GM13977 (cell line): ENCODE results near the gene DLG2.
"Not testable (repeated sequence)": the region's sequence is repeated elsewhere in the genome, so short reads cannot be mapped to it uniquely, and the experiment has no call there.

Source experiments
- DNase-seq: peaks from one replicate; pipeline ENCODE4 v3.0.0; 2012; ENCODE audit warnings: low spot score
- CTCF ChIP-seq: IDR thresholded peaks from 2 replicates; pipeline ENCODE4 v1.5.1; 2012; ENCODE audit warnings: mild to moderate bottlenecking, control low read depth; ENCODE audit not compliant: insufficient read depth; ENCODE audit errors: extremely low read depth, missing control alignments
- in situ Hi-C: fragments of 300-500 bp; cut with MboI; formaldehyde crosslinking; loops from one replicate; pipeline ENCODE4 v1.12.0; 2022; ENCODE audit warnings: low sequenced_read_pairs, low pct_unique_long_range_greater_than_20kb, mixed read lengths, inconsistent platforms; ENCODE audit not compliant: unreplicated experiment

Gene DLG2

GRCh38 chr11:85627332-85627997, at the start of gene DLG2:
DLG2 (minus strand) TSS chr11:85627344.
- no peak for TF ChIP-seq CTCF
- in situ Hi-C loops, result no loop called here
- no peak for DNase-seq

GRCh38 chr11:85673393-85673792, 46.2 kb upstream of the DLG2 start:
- TF ChIP-seq CTCF, result no peak
- in situ Hi-C loops, result no loop called here
- no peak for DNase-seq

- TF ChIP-seq CTCF, result no peak
- DNase-seq, result no peak
- in situ Hi-C loops, result no loop called here
These were observed 45.2 kb upstream of the DLG2 start for GRCh38 chr11:85672105-85672902.

- DNase-seq, in situ Hi-C loops: not testable (repeated sequence)
These were observed 44.0 kb upstream of the DLG2 start for GRCh38 chr11:85670949-85671663.

GRCh38 chr11:85668157-85668556, 41.0 kb upstream of the DLG2 start:
- in situ Hi-C loops, result no loop called here
- no peak for TF ChIP-seq CTCF
- DNase-seq, result no peak

- TF ChIP-seq CTCF, result no peak
- in situ Hi-C loops, result no loop called here
- no peak for DNase-seq
These were observed 39.5 kb upstream of the DLG2 start for GRCh38 chr11:85666687-85667086.

- in situ Hi-C loops, result no loop called here
- TF ChIP-seq CTCF, result no peak
- no peak for DNase-seq
These were observed 38.6 kb upstream of the DLG2 start for GRCh38 chr11:85665733-85666132.
